Activated naive CD4-positive, alpha-beta T cell (primary cell): ENCODE results near the gene RGS19.
A peak's percentile ranks its signal among the peaks of the same experiment; 100 is the strongest.

Experiments used
- DNase-seq, 4 experiments: peaks; one replicate each; lab custom pipeline; 2025; lab: John Stamatoyannopoulos, UW

Gene RGS19

GRCh38 chr20:64076061-64076997, 3.0 kb downstream of the RGS19 start:
- no peak for DNase-seq

GRCh38 chr20:64075556-64075955, 3.8 kb downstream of the RGS19 start:
- no peak for DNase-seq

- DNase-seq, result no peak
These were observed 4.4 kb downstream of the RGS19 start for GRCh38 chr20:64074963-64075362.

- no peak for DNase-seq
These were observed 5.0 kb downstream of the RGS19 start for GRCh38 chr20:64074184-64074789.

- DNase-seq, result no peak
These were observed 5.7 kb downstream of the RGS19 start for GRCh38 chr20:64073476-64074183.

GRCh38 chr20:64072498-64073063, 6.7 kb downstream of the RGS19 start:
- no peak for DNase-seq

GRCh38 chr20:64071341-64072332, 7.7 kb downstream of the RGS19 start:
- no peak for DNase-seq

- DNase-seq, result no peak
These were observed 8.9 kb downstream of the RGS19 start for GRCh38 chr20:64070244-64070993.

GRCh38 chr20:64069614-64070243, 9.6 kb downstream of the RGS19 start:
- DNase-seq, result peak in 1 of 4 experiments; percentile 10

GRCh38 chr20:64069209-64069613, 10.1 kb downstream of the RGS19 start:
- DNase-seq, result no peak

GRCh38 chr20:64068386-64069208, 10.7 kb downstream of the RGS19 start:
- DNase-seq, result no peak

GRCh38 chr20:64067733-64068307, 11.5 kb downstream of the RGS19 start:
- no peak for DNase-seq

GRCh38 chr20:64067005-64067632, 12.2 kb downstream of the RGS19 start:
- DNase-seq, result no peak

GRCh38 chr20:64065974-64066343, 13.4 kb downstream of the RGS19 start:
- DNase-seq, result peak in 1 of 4 experiments; percentile 25

- peak in 1 of 4 experiments; percentile 15 for DNase-seq
These were observed 14.0 kb downstream of the RGS19 start for GRCh38 chr20:64065062-64065973.

GRCh38 chr20:64064145-64064698, 15.1 kb downstream of the RGS19 start:
- no peak for DNase-seq
